Ectodermal cell (in vitro differentiated cells): ENCODE results near the gene RBMS3.

Experiments used
- H3K27ac ChIP-seq: 2 replicates; pipeline ENCODE4 v1.7.0; 2013; ENCODE audit warnings: mild to moderate bottlenecking, low read depth, low read length; ENCODE audit not compliant: insufficient read depth, poor library complexity, severe bottlenecking
- H3K27me3 ChIP-seq: 2 replicates; pipeline ENCODE4 v1.7.0; 2013; ENCODE audit warnings: mild to moderate bottlenecking, low read length; ENCODE audit not compliant: insufficient read depth, control insufficient read depth, poor library complexity, severe bottlenecking
- H3K36me3 ChIP-seq: one replicate; pipeline ENCODE4 v1.7.0; 2013; ENCODE audit warnings: low read length; ENCODE audit not compliant: control insufficient read depth, insufficient read depth
- H3K4me1 ChIP-seq: one replicate; pipeline ENCODE4 v1.7.0; 2013; ENCODE audit warnings: low read length; ENCODE audit not compliant: control insufficient read depth, insufficient read depth
- H3K4me3 ChIP-seq: 2 replicates; pipeline ENCODE4 v1.7.0; 2013; ENCODE audit warnings: low read depth, low read length, control low read depth; ENCODE audit not compliant: insufficient read depth
- H3K9me3 ChIP-seq: 2 replicates; pipeline ENCODE4 v1.7.0; 2013; ENCODE audit warnings: mild to moderate bottlenecking, low read length, moderate library complexity; ENCODE audit not compliant: control insufficient read depth
- WGBS, 2 experiments: methylation state at CpG; one replicate each; pipeline ENCODE4 v1.1.7; 2013; ENCODE audit warnings: missing lambda C conversion rate in 2 of 2; 5-methylcytosine and 5-hydroxymethylcytosine counted together

The RBMS3 gene

DNA sequence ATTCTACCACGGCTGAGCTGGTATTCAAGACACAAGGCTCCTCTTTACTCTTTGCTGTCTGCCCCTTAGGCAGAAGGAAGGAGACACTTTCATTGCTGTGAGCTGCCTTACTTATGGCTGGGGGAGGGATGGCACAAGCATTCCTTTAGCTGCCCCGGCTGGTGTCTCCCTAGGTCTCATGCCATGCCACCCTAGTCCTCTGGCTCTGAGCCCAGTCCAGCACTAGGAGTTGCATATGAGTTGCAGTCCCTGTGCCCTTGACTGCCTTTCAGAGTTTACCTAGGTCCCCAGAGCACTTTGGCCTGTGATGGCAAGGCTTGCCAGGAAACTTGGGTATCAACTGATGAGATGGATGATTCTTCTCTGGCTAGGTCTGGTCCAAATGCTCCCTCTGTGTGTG is 296.4 kb downstream of the RBMS3 start:
- H3K4me3 ChIP-seq: no peak overlapping the region
- no peaks in the 10 kb centered on the region for H3K9me3 ChIP-seq
- H3K4me1 ChIP-seq: no peaks in the 10 kb centered on the region
- no peaks in the 10 kb centered on the region for H3K36me3 ChIP-seq
- H3K27ac ChIP-seq: no peak overlapping the region
- H3K27me3 ChIP-seq: no peaks in the 10 kb centered on the region
- WGBS, 2 experiments: 86 to 96% methylated on average over 2 of the region's 2 CpGs

DNA sequence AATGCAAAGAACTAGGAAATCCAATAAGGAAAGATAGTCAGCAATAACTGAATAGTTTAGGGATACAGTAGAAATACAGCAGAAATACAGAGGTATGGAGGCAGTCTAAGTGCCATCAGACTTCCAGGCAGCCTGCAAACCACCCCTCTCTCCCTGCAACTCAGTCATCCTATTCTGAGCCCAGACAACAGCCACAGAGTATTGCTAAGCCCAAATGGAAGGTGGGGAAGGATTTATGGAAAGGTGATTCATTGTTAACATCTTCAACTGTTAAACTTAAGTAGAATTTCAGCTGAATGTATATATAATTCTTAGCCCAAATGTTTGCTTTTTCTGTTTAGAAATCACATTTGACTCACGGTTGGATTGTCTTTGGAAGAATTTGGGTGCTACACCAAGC is 300.4 kb downstream of the RBMS3 start:
- H3K9me3 ChIP-seq: no peaks in the 10 kb centered on the region
- H3K27ac ChIP-seq: no peak overlapping the region
- no peaks in the 10 kb centered on the region for H3K27me3 ChIP-seq
- 95 to 96% methylated on average over 1 of the region's 1 CpG for WGBS, 2 experiments
- no peaks in the 10 kb centered on the region for H3K4me1 ChIP-seq
- H3K36me3 ChIP-seq: no peaks in the 10 kb centered on the region
- no peak overlapping the region for H3K4me3 ChIP-seq

DNA sequence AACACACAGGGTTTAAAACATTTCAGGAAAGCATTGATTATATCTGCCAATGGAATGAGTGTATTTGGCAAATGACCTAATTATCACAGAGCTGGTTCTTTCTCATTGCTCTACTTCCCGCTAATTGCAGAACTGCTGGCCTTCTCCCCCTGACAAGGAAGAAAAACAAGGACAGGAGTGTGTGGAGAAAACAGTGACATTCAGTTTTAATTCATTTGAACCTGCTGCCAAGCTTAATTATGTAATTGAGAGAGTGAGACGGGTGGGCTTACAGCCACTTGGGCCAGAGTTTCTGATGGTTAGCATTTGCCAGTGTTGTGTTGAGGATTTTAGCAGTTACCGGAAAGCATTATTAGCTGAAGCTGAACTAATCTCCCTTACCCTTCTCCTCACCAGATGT is 301.4 kb downstream of the RBMS3 start:
- Histone ChIP-seq H3K4me3 (no peak overlapping the region), H3K4me1 (no peaks in the 10 kb centered on the region), H3K27ac (no peak overlapping the region), H3K27me3 (no peaks in the 10 kb centered on the region), H3K9me3 (no peaks in the 10 kb centered on the region), H3K36me3 (no peaks in the 10 kb centered on the region)
- 85 to 93% methylated on average over 2 of the region's 3 CpGs for WGBS, 2 experiments

DNA sequence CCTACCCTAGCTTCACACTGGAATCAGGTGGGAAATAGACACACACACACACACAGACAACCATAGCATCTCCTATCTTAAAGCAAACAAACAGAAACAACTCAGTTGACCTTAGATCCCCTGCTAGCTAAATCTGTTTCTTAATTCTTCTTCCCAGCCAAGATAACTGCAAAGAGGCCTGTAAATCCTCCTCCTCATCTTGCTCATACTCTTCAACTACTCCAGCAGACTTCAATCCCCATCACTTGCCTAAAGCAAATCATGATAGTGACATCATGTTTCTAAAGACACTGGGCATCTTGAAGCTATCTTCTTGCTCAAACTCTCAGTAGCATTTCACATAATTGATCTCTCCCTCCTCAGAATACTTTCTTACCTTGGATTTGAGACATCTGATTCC is 303.0 kb downstream of the RBMS3 start:
- Histone ChIP-seq H3K4me3 (no peak overlapping the region), H3K9me3 (no peaks in the 10 kb centered on the region), H3K36me3 (no peaks in the 10 kb centered on the region), H3K27me3 (no peaks in the 10 kb centered on the region), H3K27ac (no peak overlapping the region), H3K4me1 (no peaks in the 10 kb centered on the region)

DNA sequence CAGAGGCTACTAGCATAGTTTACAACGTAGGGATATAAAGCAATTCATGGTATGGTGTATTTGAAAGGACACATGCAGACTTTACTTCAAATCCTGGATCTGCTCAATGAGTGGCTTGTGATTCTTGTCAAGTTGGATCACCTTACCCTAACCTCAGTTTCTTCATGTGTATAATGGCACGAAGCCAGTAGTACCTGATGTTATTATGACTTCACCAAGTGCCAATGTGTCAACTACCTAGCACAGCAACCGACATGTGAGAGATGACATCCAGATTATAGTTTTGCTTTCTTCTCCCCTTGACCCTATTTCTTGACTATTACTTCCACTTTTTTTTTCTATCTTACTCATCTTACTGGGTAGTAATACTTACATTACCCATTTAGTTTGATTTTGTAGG is 304.5 kb downstream of the RBMS3 start:
- Histone ChIP-seq H3K4me3 (no peak overlapping the region), H3K27ac (no peak overlapping the region), H3K27me3 (no peaks in the 10 kb centered on the region), H3K36me3 (no peaks in the 10 kb centered on the region), H3K4me1 (no peaks in the 10 kb centered on the region), H3K9me3 (no peaks in the 10 kb centered on the region)
- 94 to 97% methylated on average over 3 of the region's 3 CpGs for WGBS, 2 experiments

DNA sequence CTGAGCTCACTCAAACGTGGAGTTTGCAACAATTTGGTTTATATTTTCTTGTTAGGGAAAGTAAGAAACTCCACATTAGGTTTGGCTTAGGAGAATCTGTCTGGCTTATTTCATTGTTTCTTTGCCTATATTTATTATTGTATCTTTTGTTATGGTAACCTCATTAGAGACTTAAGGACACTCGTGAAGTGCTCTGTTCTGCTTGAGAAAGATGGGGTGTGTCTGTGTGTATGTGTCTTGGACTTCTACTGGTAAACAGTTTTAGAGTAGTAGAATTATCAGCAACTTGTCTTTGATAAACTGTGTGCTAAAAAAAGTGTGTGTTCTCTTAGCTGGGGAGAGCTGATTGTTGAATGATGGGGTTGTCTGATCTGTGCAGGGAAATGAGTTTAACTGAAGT is 306.5 kb downstream of the RBMS3 start:
- Histone ChIP-seq H3K4me1 (no peaks in the 10 kb centered on the region), H3K36me3 (no peaks in the 10 kb centered on the region), H3K9me3 (no peaks in the 10 kb centered on the region), H3K27ac (no peak overlapping the region), H3K4me3 (no peak overlapping the region), H3K27me3 (no peaks in the 10 kb centered on the region)
- 91 to 92% methylated on average over 2 of the region's 2 CpGs for WGBS, 2 experiments

DNA sequence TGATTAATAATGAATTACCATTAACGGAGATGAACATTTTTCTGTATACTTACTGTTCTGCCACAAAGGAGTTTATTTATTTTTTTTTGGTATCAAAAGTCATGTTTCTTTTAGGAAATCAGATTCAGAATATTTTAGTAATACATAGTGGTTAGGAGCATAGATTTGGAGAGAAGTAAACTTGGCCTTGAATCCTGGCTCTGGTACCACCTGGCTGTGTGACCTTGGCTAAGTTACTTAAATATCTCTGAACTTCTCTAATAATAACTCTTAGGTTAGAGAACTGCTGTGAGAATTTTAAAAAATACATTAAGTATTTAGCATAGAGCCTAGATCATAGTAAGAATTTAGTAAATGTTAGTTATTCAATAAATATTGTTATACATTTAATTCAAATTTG is 309.1 kb downstream of the RBMS3 start:
- WGBS, 2 experiments: 100% methylated on average over 1 of the region's 1 CpG; no CpG with 5 or more reads in 1 of the 2 experiments
- Histone ChIP-seq H3K27me3 (no peaks in the 10 kb centered on the region), H3K4me3 (no peak overlapping the region), H3K9me3 (no peaks in the 10 kb centered on the region), H3K27ac (no peak overlapping the region), H3K4me1 (no peaks in the 10 kb centered on the region), H3K36me3 (no peaks in the 10 kb centered on the region)

DNA sequence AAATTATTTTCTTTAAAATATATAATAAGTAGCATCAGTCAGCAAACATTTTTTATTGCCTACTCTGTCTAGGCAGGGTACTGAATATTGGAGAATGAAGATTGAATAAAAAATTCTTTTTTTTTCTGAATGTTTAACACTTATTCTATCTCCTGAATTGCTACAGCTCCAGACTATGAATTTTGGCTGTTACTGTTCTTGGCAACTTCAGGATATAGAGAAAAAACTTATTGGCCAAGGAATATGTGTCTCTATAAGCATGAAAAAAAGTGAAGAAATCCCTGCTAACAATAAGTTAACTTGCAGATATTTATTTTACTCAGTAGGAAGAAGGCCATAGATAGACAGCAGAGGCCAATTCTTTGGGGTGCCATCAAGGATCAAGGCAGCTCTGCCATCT is 309.6 kb downstream of the RBMS3 start:
- Histone ChIP-seq H3K36me3 (no peaks in the 10 kb centered on the region), H3K4me3 (no peak overlapping the region), H3K9me3 (no peaks in the 10 kb centered on the region), H3K27ac (no peak overlapping the region), H3K27me3 (no peaks in the 10 kb centered on the region), H3K4me1 (no peaks in the 10 kb centered on the region)

DNA sequence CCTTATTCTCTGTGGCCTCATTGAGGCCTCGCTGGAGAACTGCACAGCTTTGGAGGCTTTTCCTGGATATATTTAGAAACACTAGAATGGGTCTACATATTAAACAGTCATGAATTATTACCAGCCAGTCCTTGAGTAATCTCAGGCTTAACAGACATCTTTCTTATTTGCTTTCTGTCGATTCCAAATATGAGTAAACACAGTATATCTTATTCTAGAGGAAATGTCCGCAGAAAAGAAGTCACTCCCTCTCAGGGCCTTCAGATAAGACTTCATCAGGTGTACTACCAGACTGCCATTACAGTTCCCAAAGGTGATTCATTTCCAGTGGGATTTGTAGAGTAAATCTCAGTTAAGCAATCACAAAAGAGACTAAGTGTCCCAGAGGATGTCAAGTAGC is 310.7 kb downstream of the RBMS3 start:
- Histone ChIP-seq H3K9me3 (no peaks in the 10 kb centered on the region), H3K27ac (no peak overlapping the region), H3K27me3 (no peaks in the 10 kb centered on the region), H3K4me1 (no peaks in the 10 kb centered on the region), H3K36me3 (no peaks in the 10 kb centered on the region), H3K4me3 (no peak overlapping the region)
- 88 to 94% methylated on average over 3 of the region's 3 CpGs for whole genome bisulfite sequencing, 2 experiments

DNA sequence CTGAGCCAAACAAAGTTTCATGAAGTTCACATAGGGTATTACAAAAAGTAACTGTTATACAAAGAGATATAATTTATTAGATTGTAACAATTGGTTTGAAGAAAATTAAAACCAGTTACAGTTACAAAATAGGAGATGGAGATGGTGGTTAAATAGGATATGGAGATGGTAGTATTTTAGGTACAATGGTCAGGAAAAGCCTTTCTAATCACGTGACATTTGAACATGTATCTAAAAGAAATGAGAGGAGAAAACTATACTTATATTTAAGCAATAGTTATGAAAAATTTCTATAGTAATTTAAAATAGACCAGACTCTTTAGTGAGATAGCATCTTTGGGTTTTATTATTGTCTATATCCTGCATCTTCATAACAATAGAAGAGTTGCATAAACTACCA is 312.9 kb downstream of the RBMS3 start:
- Histone ChIP-seq H3K27me3 (no peaks in the 10 kb centered on the region), H3K27ac (no peak overlapping the region), H3K9me3 (no peaks in the 10 kb centered on the region), H3K4me3 (no peak overlapping the region), H3K36me3 (no peaks in the 10 kb centered on the region), H3K4me1 (no peaks in the 10 kb centered on the region)
- WGBS, 2 experiments: no CpG with 5 or more reads among the region's 1 CpG

DNA sequence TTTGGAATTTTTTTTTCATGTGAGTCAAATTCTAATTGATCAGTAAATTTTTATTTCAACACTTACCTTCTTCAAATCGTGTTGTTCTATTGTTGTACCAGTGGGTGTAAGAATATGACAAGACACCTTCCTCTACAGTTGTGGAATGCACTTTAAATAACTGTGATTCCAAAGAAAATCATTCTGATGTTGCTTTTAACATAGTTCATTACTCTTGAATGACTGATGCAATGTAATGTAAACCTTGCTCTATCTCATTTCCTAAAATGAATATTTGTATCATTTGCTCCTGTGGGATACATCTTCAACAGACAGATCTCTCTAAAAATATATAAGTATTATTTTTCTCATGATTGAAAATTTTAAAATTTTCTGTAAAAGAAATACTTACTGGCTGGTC is 313.4 kb downstream of the RBMS3 start:
- Histone ChIP-seq H3K4me3 (no peak overlapping the region), H3K27me3 (no peaks in the 10 kb centered on the region), H3K27ac (no peak overlapping the region), H3K4me1 (no peaks in the 10 kb centered on the region), H3K9me3 (no peaks in the 10 kb centered on the region), H3K36me3 (no peaks in the 10 kb centered on the region)
- no CpG with 5 or more reads among the region's 1 CpG for whole genome bisulfite sequencing, 2 experiments
